Measurements from ENCODE around the gene MTLN. TPM values are rescaled to one million over a fixed set of nuclear protein-coding genes. Genes with fewer than 3 reads are reported as not detected.
A peak's percentile ranks its signal among the peaks of the same experiment; 100 is the strongest.
"Not testable (repeated sequence)": the region's sequence is repeated elsewhere in the genome, so short reads cannot be mapped to it uniquely, and the experiment has no call there.

MTLN gene
- 106 and 130 TPM in 2 replicates for total RNA-seq (2014; rRNA removed; shearing (Covaris generic))

GRCh38 chr2:110211938-110212858, at the start of gene MTLN:
Gene MTLN (minus strand): TSS chr2:110212547. CDS start chr2:110212525, 22 bp downstream.
- DNase-seq (ENCODE audit: low spot score) = peak; percentile 76

- not testable (repeated sequence) for DNase-seq (ENCODE audit: low spot score)
These were observed 49.6 kb upstream of the MTLN start for GRCh38 chr2:110261910-110262309.

- not testable (repeated sequence) for DNase-seq (ENCODE audit: low spot score)
These were observed 35.9 kb upstream of the MTLN start for GRCh38 chr2:110248081-110248795.

GRCh38 chr2:110245488-110246435, 33.4 kb upstream of the MTLN start:
- not testable (repeated sequence) for DNase-seq (ENCODE audit: low spot score)

- DNase-seq (ENCODE audit: low spot score) = not testable (repeated sequence)
These were observed 30.9 kb upstream of the MTLN start for GRCh38 chr2:110243283-110243682.

- not testable (repeated sequence) for DNase-seq (ENCODE audit: low spot score)
These were observed 22.2 kb upstream of the MTLN start for GRCh38 chr2:110234514-110234913.

GRCh38 chr2:110229886-110230285, 17.5 kb upstream of the MTLN start:
- not testable (repeated sequence) for DNase-seq (ENCODE audit: low spot score)

GRCh38 chr2:110222626-110223025, 10.3 kb upstream of the MTLN start:
- not testable (repeated sequence) for DNase-seq (ENCODE audit: low spot score)

GRCh38 chr2:110221938-110222337, 9.6 kb upstream of the MTLN start:
- no peak for DNase-seq (ENCODE audit: low spot score)

GRCh38 chr2:110220190-110220564, 7.8 kb upstream of the MTLN start:
- DNase-seq (ENCODE audit: low spot score) = no peak

- DNase-seq (ENCODE audit: low spot score) = no peak
These were observed 7.3 kb upstream of the MTLN start for GRCh38 chr2:110219496-110220189.

GRCh38 chr2:110218889-110219288, 6.5 kb upstream of the MTLN start:
- DNase-seq (ENCODE audit: low spot score) = not testable (repeated sequence)

GRCh38 chr2:110216803-110217202, 4.5 kb upstream of the MTLN start:
- no peak for DNase-seq (ENCODE audit: low spot score)

GRCh38 chr2:110216199-110216598, 3.9 kb upstream of the MTLN start:
- DNase-seq (ENCODE audit: low spot score) = no peak

GRCh38 chr2:110215566-110216158, 3.3 kb upstream of the MTLN start:
- no peak for DNase-seq (ENCODE audit: low spot score)

- no peak for DNase-seq (ENCODE audit: low spot score)
These were observed 2.7 kb upstream of the MTLN start for GRCh38 chr2:110215091-110215490.

- DNase-seq (ENCODE audit: low spot score) = not testable (repeated sequence)
These were observed 1.2 kb upstream of the MTLN start for GRCh38 chr2:110213522-110213921.

GRCh38 chr2:110205660-110206455, 6.5 kb downstream of the MTLN start:
- DNase-seq (ENCODE audit: low spot score) = no peak

All from HT-29 (cell line).